Measurements from ENCODE around the gene SUCLA2.

- TF ChIP-seq CTCF (IDR thresholded peaks at IDR 0.05) = no peak
- no peak for TF ChIP-seq POLR2A (IDR thresholded peaks at IDR 0.05)
Observed at GRCh38 chr13:47897411-47898050, 103.5 kb downstream of the SUCLA2 start.

Measured in Peyer's patch (tissue), 4 donors.